Dermis microvascular lymphatic vessel endothelial cell (primary cell): ENCODE results near the gene RBM33. TPM values are rescaled to one million over a fixed set of nuclear protein-coding genes. Genes with fewer than 3 reads are reported as not detected.

Experiments
- DNase-seq, 2 donors: peaks; one replicate each; pipeline versions ENCODE4 v3.0.0 to v3.0.0-alpha.2; 2010; ENCODE audit warnings: low read depth in 2 of 2
- total RNA-seq: library from RNA; depleted of rRNA; stranded (reverse); fragments of >200 nt; gene quantifications from 2 replicates; pipeline ENCODE4 v1.2.1, GENCODE V29; 2014

Gene RBM33
- total RNA-seq, 1 donor from 2014 or later: 12.8 TPM

DNA sequence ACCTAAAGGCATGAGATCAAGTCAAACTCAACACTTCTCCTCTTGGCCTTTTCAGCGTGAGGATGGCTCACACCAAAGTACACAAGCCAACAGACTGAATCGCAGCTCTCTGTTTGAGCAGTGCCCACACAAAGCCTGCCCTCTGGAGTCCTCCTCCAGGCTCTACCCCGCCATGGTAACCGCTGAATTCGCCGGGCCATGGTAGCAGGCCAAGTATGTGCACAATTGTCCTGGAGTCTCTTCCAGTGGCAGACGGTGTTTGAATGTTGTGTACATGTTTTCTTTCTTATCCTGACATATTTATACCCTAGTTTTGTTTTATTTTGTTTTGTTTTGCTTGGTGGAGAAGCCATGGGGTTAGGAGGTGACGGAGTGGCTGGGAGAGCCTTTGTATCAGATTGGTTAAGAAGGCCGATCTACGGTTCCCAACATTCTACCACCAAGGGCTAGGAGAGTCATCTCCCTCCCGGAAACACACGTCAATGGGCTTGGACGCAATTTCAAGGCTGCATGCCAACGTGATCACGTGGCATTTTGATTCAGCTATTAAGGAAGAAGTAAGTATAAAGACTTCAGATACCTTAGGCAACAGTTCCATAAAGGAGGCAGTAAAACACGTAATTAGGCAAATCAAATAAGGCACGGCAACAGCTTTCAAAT is 179.9 kb downstream of the RBM33 start:
- DNase-seq: peak in 1 of 2 donors; percentile 38

DNA sequence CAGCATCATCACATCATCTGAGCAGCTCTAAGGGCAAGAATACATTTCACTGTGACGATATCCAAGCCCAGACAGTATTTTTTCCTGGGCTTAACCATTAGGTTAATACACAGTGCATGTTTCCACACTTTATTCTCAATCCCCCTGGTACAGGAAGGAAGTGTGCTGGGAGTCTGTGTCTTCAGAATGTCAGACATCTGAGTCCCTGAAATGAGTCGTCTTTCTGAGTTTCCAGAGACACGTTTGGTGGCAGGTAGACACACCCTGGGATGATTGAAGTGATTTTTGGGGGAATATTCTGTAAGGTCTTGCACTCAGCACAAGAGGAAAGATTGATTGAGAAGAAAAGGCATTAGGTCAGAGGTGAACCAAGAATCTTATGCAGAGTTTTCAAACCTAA is 180.9 kb downstream of the RBM33 start:
- no peak for DNase-seq

DNA sequence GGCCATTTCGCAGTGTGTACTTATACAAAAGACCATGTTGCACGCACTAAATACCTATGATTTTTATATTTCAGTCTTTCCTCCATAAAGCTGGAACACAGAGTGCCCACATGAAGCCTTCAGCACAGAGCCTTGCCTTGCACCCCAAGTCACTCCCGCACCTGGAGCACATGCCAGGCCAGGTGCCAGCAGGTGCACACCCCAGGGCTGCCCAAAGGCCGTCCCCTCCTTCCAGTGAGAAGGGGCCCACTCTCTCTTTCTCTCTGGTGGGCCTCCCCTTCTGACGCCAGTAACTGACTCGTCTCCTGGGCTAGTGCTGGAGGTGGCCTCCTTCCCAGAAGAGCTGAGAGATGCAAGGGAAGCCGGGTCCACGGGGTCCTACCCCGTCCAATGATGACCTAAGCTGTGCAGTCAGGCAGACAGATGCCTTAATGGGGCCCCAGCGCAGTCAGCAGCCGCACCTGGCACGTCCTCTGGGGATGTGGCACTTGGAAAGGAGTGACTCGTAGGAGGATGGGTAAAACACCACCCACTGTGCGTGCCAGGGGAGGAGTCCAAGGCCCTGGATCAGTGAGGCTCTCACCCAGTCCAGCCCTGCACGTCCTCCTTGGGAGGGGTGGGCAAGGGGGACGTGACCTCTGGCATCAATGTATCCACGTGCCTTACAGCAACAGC is 185.5 kb downstream of the RBM33 start:
- DNase-seq: no peak

Other genes with a start within 250 kb of the RBM33 start
- gene EN2, start 186.5 kb upstream of the RBM33 start, total RNA-seq: under 0.01 TPM in 1 of 2 replicates, not detected in the other
- gene CNPY1, start 98.1 kb upstream of the RBM33 start, total RNA-seq: not detected in 2 replicates
- gene SHH, start 167.8 kb downstream of the RBM33 start, total RNA-seq: 0.13 TPM in 1 of 2 replicates, not detected in the other